ENCODE measurements around the gene R3HDM2. TPM values are rescaled to one million over a fixed set of nuclear protein-coding genes. Genes with fewer than 3 reads are reported as not detected.
A peak's percentile ranks its signal among the peaks of the same experiment; 100 is the strongest.

The R3HDM2 gene
- total RNA-seq, 1 experiment from 2014 or later: 14.2 TPM

- Histone ChIP-seq H3K36me3 (peaks cover 55% of the 10 kb centered on the region), H3K4me1 (replicated peaks) (peaks cover 4% of the 10 kb centered on the region), H3K27me3 (replicated peaks) (no peaks in the 10 kb centered on the region), H3K4me3 (no peak overlapping the region), H3K27ac (no peak overlapping the region), H3K9me3 (replicated peaks) (peaks cover 3% of the 10 kb centered on the region; the same call in 1 of the 2 replicates)
- peak in 1 of 2 experiments; percentile 91 for DNase-seq (ENCODE audit: low read depth in 1 of 2, low spot score in 2 of 2)
Observed at GRCh38 chr12:57472391-57472790, 41.5 kb upstream of the R3HDM2 start.

GRCh38 chr12:57471661-57472060 lies 40.8 kb upstream of the R3HDM2 start:
- peak in 1 of 2 experiments; percentile 94 for DNase-seq (ENCODE audit: low read depth in 1 of 2, low spot score in 2 of 2)
- Histone ChIP-seq H3K4me1 (replicated peaks) (no peaks in the 10 kb centered on the region), H3K9me3 (replicated peaks) (peaks cover 3% of the 10 kb centered on the region; the same call in 1 of the 2 replicates), H3K4me3 (no peak overlapping the region), H3K36me3 (peaks cover 63% of the 10 kb centered on the region), H3K27me3 (replicated peaks) (no peaks in the 10 kb centered on the region), H3K27ac (no peak overlapping the region)

- peaks cover 3% of the 10 kb centered on the region; the same call in 1 of the 2 replicates for H3K9me3 ChIP-seq (replicated peaks)
- peaks cover 68% of the 10 kb centered on the region for H3K36me3 ChIP-seq
- DNase-seq (ENCODE audit: low read depth in 1 of 2, low spot score in 2 of 2): peak; percentile 76 to 94
- no peaks in the 10 kb centered on the region for H3K4me1 ChIP-seq (replicated peaks)
- no peaks in the 10 kb centered on the region for H3K27me3 ChIP-seq (replicated peaks)
- H3K27ac ChIP-seq: no peak overlapping the region
- H3K4me3 ChIP-seq: no peak overlapping the region
Observed at GRCh38 chr12:57470970-57471656, 40.3 kb upstream of the R3HDM2 start.

- DNase-seq (ENCODE audit: low read depth in 1 of 2, low spot score in 2 of 2): peak; percentile 78 to 96
- Histone ChIP-seq H3K36me3 (peaks cover 75% of the 10 kb centered on the region), H3K27me3 (replicated peaks) (no peaks in the 10 kb centered on the region), H3K4me1 (replicated peaks) (no peaks in the 10 kb centered on the region), H3K9me3 (replicated peaks) (peaks cover 3% of the 10 kb centered on the region; the same call in 1 of the 2 replicates), H3K27ac (no peak overlapping the region), H3K4me3 (no peak overlapping the region)
Observed at GRCh38 chr12:57470286-57470969, 39.6 kb upstream of the R3HDM2 start.

- H3K4me1 ChIP-seq (replicated peaks): no peaks in the 10 kb centered on the region
- H3K27me3 ChIP-seq (replicated peaks): no peaks in the 10 kb centered on the region
- peaks cover 84% of the 10 kb centered on the region for H3K36me3 ChIP-seq
- DNase-seq (ENCODE audit: low read depth in 1 of 2, low spot score in 2 of 2): peak; percentile 76 to 96
- H3K27ac ChIP-seq: no peak overlapping the region
- H3K9me3 ChIP-seq (replicated peaks): peaks cover 3% of the 10 kb centered on the region; the same call in 1 of the 2 replicates
- no peak overlapping the region for H3K4me3 ChIP-seq
Observed at GRCh38 chr12:57469296-57470164, 38.7 kb upstream of the R3HDM2 start.

- no peaks in the 10 kb centered on the region for H3K27me3 ChIP-seq (replicated peaks)
- peaks cover 100% of the 10 kb centered on the region for H3K36me3 ChIP-seq
- H3K4me3 ChIP-seq: no peak overlapping the region
- no peak overlapping the region for H3K27ac ChIP-seq
- H3K9me3 ChIP-seq (replicated peaks): peaks cover 3% of the 10 kb centered on the region; the same call in 1 of the 2 replicates
- peaks cover 4% of the 10 kb centered on the region for H3K4me1 ChIP-seq (replicated peaks)
- peak; percentile 76 to 96 for DNase-seq (ENCODE audit: low read depth in 1 of 2, low spot score in 2 of 2)
Observed at GRCh38 chr12:57467915-57468314, 37.1 kb upstream of the R3HDM2 start.

GRCh38 chr12:57467212-57467874 lies 36.5 kb upstream of the R3HDM2 start:
- H3K4me1 ChIP-seq (replicated peaks): peaks cover 10% of the 10 kb centered on the region
- H3K27me3 ChIP-seq (replicated peaks): no peaks in the 10 kb centered on the region
- peaks cover 96% of the 10 kb centered on the region for H3K36me3 ChIP-seq
- peaks cover 3% of the 10 kb centered on the region; the same call in 1 of the 2 replicates for H3K9me3 ChIP-seq (replicated peaks)
- H3K4me3 ChIP-seq: no peak overlapping the region
- DNase-seq (ENCODE audit: low read depth in 1 of 2, low spot score in 2 of 2): peak; percentile 70 to 95
- no peak overlapping the region for H3K27ac ChIP-seq

- Histone ChIP-seq H3K27me3 (replicated peaks) (no peaks in the 10 kb centered on the region), H3K9me3 (replicated peaks) (0 out of 2 replicates have a peak, but pooled peaks cover 3% of the 10 kb centered on the region), H3K4me1 (replicated peaks) (peaks cover 20% of the 10 kb centered on the region), H3K36me3 (peaks cover 86% of the 10 kb centered on the region), H3K4me3 (no peak overlapping the region), H3K27ac (no peak overlapping the region)
- DNase-seq (ENCODE audit: low read depth in 1 of 2, low spot score in 2 of 2): peak; percentile 75 to 94
Observed at GRCh38 chr12:57465747-57466505, 35.1 kb upstream of the R3HDM2 start.

GRCh38 chr12:57465030-57465746 lies 34.3 kb upstream of the R3HDM2 start:
- Histone ChIP-seq H3K36me3 (peaks cover 81% of the 10 kb centered on the region), H3K27ac (no peak overlapping the region), H3K4me1 (replicated peaks) (peaks cover 27% of the 10 kb centered on the region), H3K27me3 (replicated peaks) (no peaks in the 10 kb centered on the region), H3K4me3 (no peak overlapping the region), H3K9me3 (replicated peaks) (0 out of 2 replicates have a peak, but pooled peaks cover 3% of the 10 kb centered on the region)
- peak; percentile 73 to 96 for DNase-seq (ENCODE audit: low read depth in 1 of 2, low spot score in 2 of 2)

- H3K27me3 ChIP-seq (replicated peaks): no peaks in the 10 kb centered on the region
- H3K36me3 ChIP-seq: peaks cover 75% of the 10 kb centered on the region
- no peaks in the 10 kb centered on the region for H3K9me3 ChIP-seq (replicated peaks)
- no peak overlapping the region for H3K4me3 ChIP-seq
- DNase-seq (ENCODE audit: low read depth in 1 of 2, low spot score in 2 of 2): peak; percentile 69 to 96
- peaks cover 27% of the 10 kb centered on the region for H3K4me1 ChIP-seq (replicated peaks)
- H3K27ac ChIP-seq: no peak overlapping the region
Observed at GRCh38 chr12:57464569-57464968, 33.7 kb upstream of the R3HDM2 start.

GRCh38 chr12:57462912-57463253 lies 32.0 kb upstream of the R3HDM2 start:
- H3K27ac ChIP-seq: no peak overlapping the region
- peak overlapping the region; percentile 50 for H3K4me3 ChIP-seq
- no peaks in the 10 kb centered on the region for H3K27me3 ChIP-seq (replicated peaks)
- peaks cover 70% of the 10 kb centered on the region for H3K36me3 ChIP-seq
- peaks cover 42% of the 10 kb centered on the region for H3K4me1 ChIP-seq (replicated peaks)
- H3K9me3 ChIP-seq (replicated peaks): no peaks in the 10 kb centered on the region
- DNase-seq (ENCODE audit: low read depth in 1 of 2, low spot score in 2 of 2): no peak

GRCh38 chr12:57462251-57462911 lies 31.5 kb upstream of the R3HDM2 start:
- Histone ChIP-seq H3K4me3 (peak overlapping the region; percentile 50), H3K9me3 (replicated peaks) (no peaks in the 10 kb centered on the region), H3K27ac (peak overlapping the region; percentile 92), H3K27me3 (replicated peaks) (no peaks in the 10 kb centered on the region), H3K36me3 (peaks cover 68% of the 10 kb centered on the region), H3K4me1 (replicated peaks) (peaks cover 47% of the 10 kb centered on the region)
- peak in 1 of 2 experiments; percentile 100 for DNase-seq (ENCODE audit: low read depth in 1 of 2, low spot score in 2 of 2)

Measured in SJSA1 (cell line).